H9 (cell line): Measurements from ENCODE around the gene ITGB7. TPM values are rescaled to one million over a fixed set of nuclear protein-coding genes. Genes with fewer than 3 reads are reported as not detected.
A peak's percentile ranks its signal among the peaks of the same experiment; 100 is the strongest.
"Not testable (repeated sequence)": the region's sequence is repeated elsewhere in the genome, so short reads cannot be mapped to it uniquely, and the experiment has no call there.

Source experiments
- DNase-seq: peaks from one replicate; pipeline ENCODE4 v3.0.0-alpha.2; 2017
- H2AFZ ChIP-seq: one replicate; pipeline ENCODE4 v1.6.1; 2013; ENCODE audit warnings: mild to moderate bottlenecking, low read length, control low read depth, moderate library complexity
- H2AK5ac ChIP-seq: 2 replicates; pipeline ENCODE4 v1.6.1; 2013; ENCODE audit warnings: low read length, control low read depth, mixed read lengths; ENCODE audit not compliant: insufficient read length
- H2BK120ac ChIP-seq: one replicate; pipeline ENCODE4 v1.6.1; 2013; ENCODE audit warnings: low read depth, mild to moderate bottlenecking, low read length, control low read depth, inconsistent platforms; ENCODE audit not compliant: poor library complexity, severe bottlenecking
- H2BK12ac ChIP-seq: 2 replicates; pipeline ENCODE4 v1.6.1; 2013; ENCODE audit warnings: low read length, control low read depth, mixed read lengths, low read depth; ENCODE audit not compliant: insufficient read length
- H2BK15ac ChIP-seq: 2 replicates; pipeline ENCODE4 v1.6.1; 2013; ENCODE audit warnings: low read depth, low read length, control low read depth
- H2BK20ac ChIP-seq: one replicate; pipeline ENCODE4 v1.6.1; 2013; ENCODE audit warnings: low read depth, mild to moderate bottlenecking, low read length, control low read depth, inconsistent platforms; ENCODE audit not compliant: poor library complexity, severe bottlenecking
- H2BK5ac ChIP-seq: 2 replicates; pipeline ENCODE4 v1.6.1; 2013; ENCODE audit warnings: low read length, control low read depth, mixed read lengths; ENCODE audit not compliant: insufficient read length
- H3K14ac ChIP-seq: 2 replicates; pipeline ENCODE4 v1.6.1; 2013; ENCODE audit warnings: low read length, control low read depth; ENCODE audit not compliant: insufficient read depth
- H3K18ac ChIP-seq: 2 replicates; pipeline ENCODE4 v1.6.1; 2013; ENCODE audit warnings: low read depth, mild to moderate bottlenecking, mixed read lengths, low read length, control low read depth; ENCODE audit not compliant: insufficient read length
- H3K23ac ChIP-seq: 2 replicates; pipeline ENCODE4 v1.6.1; 2013; ENCODE audit warnings: low read length, control low read depth, mixed read lengths, low read depth; ENCODE audit not compliant: insufficient read length
- H3K23me2 ChIP-seq: 2 replicates; pipeline ENCODE4 v1.6.1; 2013; ENCODE audit warnings: low read depth, mild to moderate bottlenecking, mixed read lengths, low read length, control low read depth; ENCODE audit not compliant: insufficient read length, poor library complexity, severe bottlenecking
- H3K27ac ChIP-seq: 2 replicates; pipeline ENCODE4 v1.5.1; 2013; ENCODE audit warnings: low read length, control low read depth, mixed read lengths, low read depth; ENCODE audit not compliant: insufficient read length
- H3K27me3 ChIP-seq: 2 replicates; pipeline ENCODE4 v1.6.1; 2013; ENCODE audit warnings: low read length, control low read depth, inconsistent platforms; ENCODE audit not compliant: insufficient read depth
- H3K4ac ChIP-seq: 2 replicates; pipeline ENCODE4 v1.6.1; 2013; ENCODE audit warnings: low read depth, mild to moderate bottlenecking, control low read depth, inconsistent platforms, low read length, moderate library complexity
- H3K4me1 ChIP-seq: 2 replicates; pipeline ENCODE4 v1.6.1; 2013; ENCODE audit warnings: low read length, control low read depth, inconsistent platforms; ENCODE audit not compliant: insufficient read depth
- H3K4me2 ChIP-seq: 2 replicates; pipeline ENCODE4 v1.6.1; 2013; ENCODE audit warnings: low read length, control low read depth, mixed read lengths; ENCODE audit not compliant: insufficient read length, insufficient read depth
- H3K56ac ChIP-seq: 2 replicates; pipeline ENCODE4 v1.6.1; 2013; ENCODE audit warnings: low read depth, mild to moderate bottlenecking, mixed read lengths, low read length, control low read depth; ENCODE audit not compliant: insufficient read length
- H3K79me1 ChIP-seq: 2 replicates; pipeline ENCODE4 v1.6.1; 2013; ENCODE audit warnings: low read depth, mild to moderate bottlenecking, moderate library complexity, low read length, control low read depth, inconsistent platforms; ENCODE audit not compliant: insufficient read depth, poor library complexity, severe bottlenecking
- H3K79me2 ChIP-seq: 2 replicates; pipeline ENCODE4 v1.6.1; 2013; ENCODE audit warnings: low read length, control low read depth, inconsistent platforms; ENCODE audit not compliant: insufficient read depth
- H3K9ac ChIP-seq: 2 replicates; pipeline ENCODE4 v1.6.1; 2013; ENCODE audit warnings: low read length, control low read depth, mixed read lengths; ENCODE audit not compliant: insufficient read length; ENCODE audit errors: extremely low read depth
- H3K9me3 ChIP-seq: one replicate; pipeline ENCODE4 v1.6.1; 2013; ENCODE audit warnings: low read depth, low read length, inconsistent platforms; ENCODE audit not compliant: control insufficient read depth
- H3T11ph ChIP-seq: one replicate; pipeline ENCODE4 v1.6.1; 2013; ENCODE audit warnings: mild to moderate bottlenecking, low read length, control low read depth, inconsistent platforms
- H4K20me1 ChIP-seq: one replicate; pipeline ENCODE4 v1.6.1; 2013; ENCODE audit not compliant: control insufficient read depth, insufficient read length, insufficient read depth
- H4K5ac ChIP-seq: 2 replicates; pipeline ENCODE4 v1.6.1; 2013; ENCODE audit warnings: low read depth, mild to moderate bottlenecking, mixed read lengths, low read length, control low read depth; ENCODE audit not compliant: insufficient read length
- H4K8ac ChIP-seq: replicated peaks from 2 replicates; pipeline ENCODE4 v1.6.1; 2013; ENCODE audit warnings: low read length, control low read depth, mixed read lengths, low read depth; ENCODE audit not compliant: insufficient read length
- H4K91ac ChIP-seq: 2 replicates; pipeline ENCODE4 v1.6.1; 2013; ENCODE audit warnings: low read depth, mild to moderate bottlenecking, moderate library complexity, mixed read lengths, low read length, control low read depth; ENCODE audit not compliant: insufficient read length
- H3K27ac Mint-ChIP-seq, 3 experiments: 2 replicates in 2 of 3; 3 replicates in 1 of 3; pipeline ENCODE4 v1.8.0; 2020 to 2021; ENCODE audit warnings: mixed read lengths in 3 of 3, mild to moderate bottlenecking in 1 of 3, moderate library complexity in 1 of 3
- H3K27me3 Mint-ChIP-seq: 2 replicates; pipeline ENCODE4 v1.8.0; 2021; ENCODE audit warnings: low read depth, mild to moderate bottlenecking, moderate library complexity, mixed read lengths
- H3K36me3 Mint-ChIP-seq, 3 experiments: 2 replicates in 2 of 3; 3 replicates in 1 of 3; pipeline ENCODE4 v1.8.0; 2020 to 2021; ENCODE audit warnings: low read depth in 3 of 3, mixed read lengths in 3 of 3; ENCODE audit not compliant: insufficient read depth in 1 of 3
- H3K4me1 Mint-ChIP-seq, 2 experiments: 2 replicates each; pipeline ENCODE4 v1.8.0; 2020; ENCODE audit warnings: mixed read lengths in 2 of 2
- H3K4me3 Mint-ChIP-seq, 2 experiments: 2 replicates in 1 of 2; 3 replicates in 1 of 2; pipeline ENCODE4 v1.8.0; 2020 to 2021; ENCODE audit warnings: mild to moderate bottlenecking in 2 of 2, mixed read lengths in 2 of 2, moderate library complexity in 1 of 2
- H3K9me3 Mint-ChIP-seq, 2 experiments: 2 replicates in 1 of 2; 3 replicates in 1 of 2; pipeline ENCODE4 v1.8.0; 2020; ENCODE audit warnings: mild to moderate bottlenecking in 2 of 2, mixed read lengths in 2 of 2, moderate library complexity in 1 of 2
- CTCF ChIP-seq: fragments of 200-600 bp; sonication (generic); conservative IDR thresholded peaks from 3 replicates; pipeline ENCODE4 v1.8.0; 2021; ENCODE audit warnings: antibody characterized with exemption, mild to moderate bottlenecking
- WGBS: extraction: QIAGEN DNeasy Blood & Tissue Kit; methylation state at CpG from one replicate; pipeline ENCODE4 v1.1.7; 2013; ENCODE audit warnings: missing lambda C conversion rate, low lambda C conversion rate, mixed read lengths; ENCODE audit not compliant: insufficient read length; ENCODE audit errors: extremely low coverage; 5-methylcytosine and 5-hydroxymethylcytosine counted together
- total RNA-seq: library from RNA; stranded (reverse); gene quantifications from 2 replicates; pipeline ENCODE4 v1.2.1, GENCODE V29; 2021

The ITGB7 gene
- total RNA-seq, 1 experiment from 2014 or later = 0.39 TPM

DNA sequence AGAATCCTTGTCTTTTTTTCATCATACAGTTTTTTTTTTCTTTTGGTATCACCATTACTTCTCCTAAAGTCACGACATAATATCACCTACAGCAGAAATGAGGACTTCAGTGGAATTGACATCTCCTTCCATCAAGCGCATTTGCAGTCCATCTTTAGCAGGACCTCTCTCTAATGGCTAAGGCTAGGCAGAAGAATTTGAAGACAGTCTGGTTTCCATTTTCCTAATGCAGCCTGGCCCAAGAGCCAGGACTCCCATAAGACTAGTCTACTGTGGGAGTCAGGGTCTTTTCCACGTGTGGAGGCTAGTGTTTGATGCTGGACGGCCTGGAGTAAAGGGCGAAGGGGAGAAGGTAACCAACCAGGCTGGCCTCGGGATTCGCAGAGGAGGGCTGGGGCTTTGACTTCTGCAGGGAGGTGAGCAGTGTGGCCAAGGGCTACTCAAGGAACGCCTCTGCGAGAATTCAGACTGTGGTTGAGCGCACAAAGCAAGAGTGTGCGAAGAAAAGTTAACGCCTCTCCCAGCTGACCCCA, 27.3 kb downstream of the ITGB7 start:
- peak overlapping the region; percentile 55 for H3K9ac ChIP-seq
- H3K4me1 Mint-ChIP-seq = peaks cover 25 to 29% of the 10 kb centered on the region in 2 experiments
- WGBS = no CpG with 5 or more reads among the region's 12 CpGs

DNA sequence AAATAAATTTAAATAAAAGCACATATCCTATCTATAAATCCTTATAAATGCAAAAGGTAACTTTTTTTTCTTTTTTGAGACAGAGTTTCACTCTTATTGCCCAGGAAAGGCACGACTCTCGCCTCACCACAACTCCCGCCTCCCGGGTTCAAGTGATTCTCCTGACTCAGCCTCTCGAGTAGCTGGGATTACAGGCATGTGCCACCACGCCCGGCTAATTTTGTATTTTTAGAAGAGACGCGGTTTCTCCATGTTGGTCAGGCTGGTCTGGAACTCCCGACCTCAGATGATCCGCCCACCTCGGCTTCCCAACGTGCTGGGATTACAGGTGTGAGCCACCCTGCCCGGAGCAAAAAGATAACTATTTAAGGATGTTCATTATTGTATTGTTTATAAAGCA, 28.2 kb downstream of the ITGB7 start:
- H2BK120ac ChIP-seq, H3K18ac ChIP-seq, H2BK5ac ChIP-seq, H2AK5ac ChIP-seq, H3K4me3 Mint-ChIP-seq, H3K56ac ChIP-seq, H4K91ac ChIP-seq, H3K79me1 ChIP-seq, H2BK15ac ChIP-seq, H3K9me3 Mint-ChIP-seq, H3T11ph ChIP-seq, H3K14ac ChIP-seq, H3K23ac ChIP-seq, H3K9ac ChIP-seq, H3K4me1 ChIP-seq, H4K8ac ChIP-seq, H4K5ac ChIP-seq, H3K27ac ChIP-seq, H3K4ac ChIP-seq, H3K4me2 ChIP-seq, H2AFZ ChIP-seq, H3K27me3 ChIP-seq, H4K20me1 ChIP-seq, DNase-seq, H2BK20ac ChIP-seq, H2BK12ac ChIP-seq, H3K79me2 ChIP-seq, H3K9me3 ChIP-seq: not testable (repeated sequence)
- Mint-ChIP-seq H3K27ac (peak overlapping the region in 1 of 3 experiments; percentile 74; a peak in 1 of 7 replicates), H3K27me3 (peaks cover 72% of the 10 kb centered on the region), H3K36me3 (peaks cover 13 to 23% (median 18%) of the 10 kb centered on the region in 3 experiments; a peak in 6 of 7 replicates), H3K4me1 (peaks cover 26 to 30% of the 10 kb centered on the region in 2 experiments)
- H3K23me2 ChIP-seq = peaks cover 13% of the 10 kb centered on the region
- WGBS = no CpG with 5 or more reads among the region's 14 CpGs

More for the DNA sequence above, 27.3 kb downstream of the ITGB7 start:
- H3K4me1 ChIP-seq = peaks cover 3% of the 10 kb centered on the region; the same call in 1 of the 2 replicates
- H3K79me2 ChIP-seq = no peaks in the 10 kb centered on the region
- H2AFZ ChIP-seq = peak overlapping the region; percentile 68
- no peaks in the 10 kb centered on the region for H3K79me1 ChIP-seq
- no peak for DNase-seq
- no peak overlapping the region for H3K56ac ChIP-seq
- Mint-ChIP-seq H3K27me3 (peaks cover 63% of the 10 kb centered on the region), H3K9me3 (no peaks in the 10 kb centered on the region; a peak in 1 of 5 replicates), H3K36me3 (peaks cover 16 to 29% (median 26%) of the 10 kb centered on the region in 3 experiments; a peak in 6 of 7 replicates), H3K27ac (peak overlapping the region; percentile 81 to 95 (median 93)), H3K4me3 (peak overlapping the region; percentile 87 to 91)
- peaks cover 2% of the 10 kb centered on the region for H4K20me1 ChIP-seq
- H3K14ac ChIP-seq = 0 out of 2 replicates have a peak overlapping the region, but pooled peaks have one; percentile 38
- H3K18ac ChIP-seq = peak overlapping the region; percentile 22
- H3K27ac ChIP-seq = no peak overlapping the region
- H2BK12ac ChIP-seq = no peak overlapping the region
- no peak overlapping the region for H2BK120ac ChIP-seq
- no peak for TF ChIP-seq CTCF
- no peak overlapping the region for H2AK5ac ChIP-seq
- no peak overlapping the region for H2BK15ac ChIP-seq
- H4K5ac ChIP-seq = no peak overlapping the region
- H3K27me3 ChIP-seq = peaks cover 5% of the 10 kb centered on the region; the same call in 1 of the 2 replicates
- H4K8ac ChIP-seq = no peak overlapping the region
- H2BK5ac ChIP-seq = no peak overlapping the region
- H2BK20ac ChIP-seq = no peak overlapping the region
- peak overlapping the region; percentile 95 for H3K4me2 ChIP-seq
- peaks cover 13% of the 10 kb centered on the region for H3K23me2 ChIP-seq
- no peak overlapping the region for H3K23ac ChIP-seq
- H3K4ac ChIP-seq = no peak overlapping the region
- H3T11ph ChIP-seq = no peak overlapping the region
- H4K91ac ChIP-seq = no peak overlapping the region
- no peaks in the 10 kb centered on the region for H3K9me3 ChIP-seq
